K562 treated with DMSO at 1 percent for 12 hours (cell line): ENCODE data around the gene LSP1. TPM values are rescaled to one million over a fixed set of nuclear protein-coding genes. Genes with fewer than 3 reads are reported as not detected.

Experiments used
- total RNA-seq: library from RNA; unstranded; fragments of 300-600 nt; gene quantifications from 2 replicates; pipeline ENCODE4 v1.2.3, GENCODE V29; 2022; ENCODE audit not compliant: insufficient read depth

The LSP1 gene
- not detected in 2 replicates for total RNA-seq

DNA sequence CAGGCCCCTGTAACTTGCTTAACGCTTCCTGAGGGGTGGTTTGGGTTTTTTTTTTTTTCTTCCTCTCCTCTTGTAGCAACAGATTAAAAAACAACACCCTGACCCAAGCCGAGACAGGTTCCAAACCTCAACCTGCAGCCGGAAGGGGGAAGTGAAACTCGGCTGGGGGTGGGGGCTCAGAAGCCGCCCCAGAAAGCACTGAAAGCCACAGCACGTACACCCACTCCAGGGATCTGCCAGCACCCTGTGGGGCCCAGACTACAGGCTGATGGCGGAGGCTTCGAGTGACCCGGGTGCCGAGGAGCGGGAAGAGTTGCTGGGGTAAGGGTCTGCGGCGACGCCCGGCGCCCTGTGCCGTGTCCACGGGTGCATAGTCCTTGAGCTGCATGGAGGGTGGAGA is at the start of gene LSP1:
Gene LSP1, plus strand, starts transcription at position 208 of the 400 bp plus-strand sequence. Its CDS starts 61 bp downstream, at position 269.

DNA sequence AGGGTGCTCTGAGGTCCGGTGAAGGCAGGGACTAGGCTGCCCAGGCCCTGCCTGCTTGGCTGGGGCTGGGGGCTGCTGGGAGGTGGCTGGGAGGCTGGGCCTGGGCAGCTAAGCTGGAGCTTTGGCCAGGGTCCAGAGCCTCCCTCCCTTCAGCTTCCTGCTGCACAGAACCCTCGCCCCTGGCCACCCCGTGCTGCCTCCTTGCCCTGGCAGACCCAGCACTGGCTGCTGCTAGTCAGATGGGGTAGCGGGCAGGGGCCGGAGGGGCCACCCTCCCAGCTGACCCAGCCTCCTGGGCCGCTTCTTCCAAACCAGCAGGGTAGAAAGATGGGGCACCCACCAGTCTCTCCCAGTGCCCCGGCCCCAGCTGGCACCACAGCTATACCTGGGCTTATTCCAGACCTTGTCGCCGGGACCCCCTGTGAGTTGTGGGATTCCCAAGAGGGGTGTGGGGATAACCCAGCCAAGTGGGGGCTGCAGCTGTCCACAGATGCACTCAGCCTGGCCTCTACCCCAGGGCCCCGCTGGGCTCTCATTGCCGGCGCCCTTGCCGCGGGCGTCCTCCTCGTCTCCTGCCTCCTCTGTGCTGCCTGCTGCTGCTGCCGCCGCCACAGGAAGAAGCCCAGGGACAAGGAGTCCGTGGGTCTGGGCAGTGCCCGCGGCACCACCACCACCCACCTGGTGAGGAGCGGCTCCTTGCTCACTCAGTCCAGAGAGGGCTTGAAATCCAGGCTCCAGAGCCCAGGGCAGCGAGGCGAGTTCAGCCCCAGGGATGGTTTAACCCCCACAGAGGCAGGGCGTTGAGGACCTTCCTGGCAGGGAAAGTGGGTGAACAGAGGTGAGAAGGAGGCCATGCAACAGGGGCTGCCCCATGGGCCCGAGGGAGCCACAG is 17.9 kb upstream of the LSP1 start, which contains the start of gene SYT8:
Gene SYT8, plus strand, starts transcription at position 212 of the 892 bp plus-strand sequence. Its CDS starts 116 bp downstream, at position 328.

GRCh38 chr11:1838426-1839144 is 14.3 kb upstream of the LSP1 start, which contains the start of gene TNNI2:
TSS of gene TNNI2 (plus strand) at chr11:1838981. CDS start at chr11:1839697, 716 bp downstream.

GRCh38 chr11:1891831-1892115 is 38.9 kb downstream of the LSP1 start, which contains the start of gene PRR33:
TSS of gene PRR33 (minus strand) at chr11:1891895. CDS start at chr11:1890584, 1,311 bp downstream.

DNA sequence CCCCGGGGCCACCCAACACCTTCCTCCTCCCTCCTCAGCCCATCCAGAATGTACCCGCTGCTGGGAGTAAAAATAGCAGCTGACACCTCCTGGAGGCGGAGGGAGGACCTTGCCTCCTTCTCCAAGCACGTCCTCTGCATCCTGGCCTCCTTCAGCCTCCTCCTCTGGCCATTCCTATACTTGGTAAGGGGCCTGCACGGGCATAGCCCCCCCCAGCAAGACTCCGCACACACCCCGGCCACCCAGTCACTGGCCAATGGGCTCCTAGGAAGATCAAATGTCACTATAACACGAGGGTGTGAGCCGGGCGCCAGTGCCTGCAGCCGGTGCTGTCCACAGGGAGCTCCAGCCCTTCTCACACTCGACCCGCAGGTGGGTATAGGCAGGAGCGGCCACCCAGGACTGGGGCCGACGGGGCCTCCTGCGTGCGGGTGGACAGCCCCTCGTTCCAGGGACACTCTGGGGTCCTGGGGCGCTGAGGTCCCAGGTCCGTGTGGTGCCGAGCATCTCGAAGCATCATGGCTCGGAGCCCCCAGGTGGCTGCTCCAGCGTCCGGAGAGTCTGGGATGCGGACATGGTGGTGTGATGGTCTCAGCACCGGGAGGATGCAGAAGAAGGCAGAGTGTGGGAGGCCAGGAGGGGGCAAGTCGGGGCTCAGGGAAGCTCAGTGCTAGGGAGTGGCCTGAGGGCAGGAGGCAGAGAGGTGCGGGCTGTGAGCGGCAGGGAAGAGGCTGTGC is 66.7 kb downstream of the LSP1 start, which contains the start of gene TNNT3:
Gene TNNT3, plus strand, starts transcription at position 313 of the 737 bp plus-strand sequence. CDS start 3,172 bp downstream, outside the sequence.

Other genes with a start within 250 kb of the LSP1 start
- gene KRTAP5-3, start 244.6 kb upstream of the LSP1 start, total RNA-seq, result not detected in 2 replicates
- gene KRTAP5-4, start 230.9 kb upstream of the LSP1 start, total RNA-seq, result not detected in 2 replicates
- gene KRTAP5-5, start 223.3 kb upstream of the LSP1 start, total RNA-seq, result not detected in 2 replicates
- not detected in 2 replicates for gene KRTAP5-6, start 155.9 kb upstream of the LSP1 start, total RNA-seq
- 0.41 TPM in 1 of 2 replicates, not detected in the other for gene IFITM10, start 102.5 kb upstream of the LSP1 start, total RNA-seq
- 308 and 351 TPM in 2 replicates for gene CTSD, start 89.2 kb upstream of the LSP1 start, total RNA-seq
- not detected in 2 replicates for gene SYT8, start 18.1 kb upstream of the LSP1 start, total RNA-seq
- gene TNNI2, start 14.1 kb upstream of the LSP1 start, total RNA-seq, result not detected in 2 replicates
- gene PRR33, start 38.8 kb downstream of the LSP1 start, total RNA-seq, result not detected in 2 replicates
- gene TNNT3, start 66.6 kb downstream of the LSP1 start, total RNA-seq, result not detected in 2 replicates
- gene MRPL23, start 94.2 kb downstream of the LSP1 start, total RNA-seq, result 52.9 and 69.1 TPM in 2 replicates
- gene H19, start 144.8 kb downstream of the LSP1 start, total RNA-seq, result 1.2 and 2.0 TPM in 2 replicates